K562 (cell line): ENCODE data around the gene SARS1. TPM values are rescaled to one million over a fixed set of nuclear protein-coding genes. Genes with fewer than 3 reads are reported as not detected.
A peak's percentile ranks its signal among the peaks of the same experiment; 100 is the strongest.

ENCODE experiments used
- ATAC-seq: fragments of 200-7000 bp; cut with Tn5 transposase; 3 replicates; pipeline ENCODE4 v1.9.1; 2020; ENCODE audit warnings: moderate library complexity
- BruUV-seq: library from RNA; stranded (reverse); fragments of 400-500 nt; replicated peaks from 2 replicates; lab custom pipeline; 2021; lab: Mats Ljungman, UMichigan
- CTCF ChIA-PET: fragments of 300-600 bp; formaldehyde crosslinking; extraction: SDS; loops from one replicate; lab custom pipeline; 2021; ENCODE audit warnings: low intra/inter-chr PET ratio; lab: Yijun Ruan, JAX
- POLR2A ChIA-PET: fragments of 300-600, 350-650 bp; sonication (Branson Sonifier 250); formaldehyde crosslinking; extraction: SDS; loops from one replicate; lab custom pipeline; 2021; ENCODE audit warnings: antibody characterized with exemption, inconsistent platforms; lab: Yijun Ruan, JAX
- DNase-seq, 4 experiments: peaks; one replicate each; pipeline versions ENCODE4 v3.0.0 to v3.0.0-alpha.2; 2011 to 2018; ENCODE audit warnings: low spot score in 3 of 4, mixed read lengths in 3 of 4; ENCODE audit errors: extremely low read depth in 1 of 4
- FAIRE-seq: peaks from 2 replicates; lab custom pipeline; 2011; peaks lifted over from hg19 to GRCh38; lab: Jason Lieb, UNC
- H2AFZ ChIP-seq: 2 replicates; pipeline ENCODE4 v1.6.0; 2011; ENCODE audit warnings: low read depth, low read length, control low read depth, inconsistent platforms
- H3K27ac ChIP-seq: fragments of 200-600 bp; 3 replicates; pipeline ENCODE4 v1.8.0; 2011; ENCODE audit warnings: low read depth, mild to moderate bottlenecking, control low read depth, inconsistent platforms, low read length, moderate library complexity, mixed read lengths; ENCODE audit errors: extremely low read depth
- H3K27me3 ChIP-seq, 2 experiments: fragments of 300-600 bp in 1 of 2; 2 replicates in 1 of 2; 3 replicates in 1 of 2; pipeline versions ENCODE4 v1.6.0 to v1.8.0; 2011; ENCODE audit warnings: inconsistent platforms in 2 of 2, low read length in 2 of 2, mild to moderate bottlenecking in 1 of 2, mixed read lengths in 1 of 2, moderate library complexity in 1 of 2; ENCODE audit not compliant: control insufficient read depth in 2 of 2, insufficient read depth in 2 of 2
- H3K36me3 ChIP-seq: fragments of 300-600 bp; 3 replicates; pipeline ENCODE4 v1.8.0; 2011; ENCODE audit warnings: mild to moderate bottlenecking, low read length, inconsistent platforms; ENCODE audit not compliant: control insufficient read depth, insufficient read depth
- H3K4me1 ChIP-seq, 2 experiments: fragments of 200-600 bp in 1 of 2; replicated peaks in 1 of 2; 2 replicates in 1 of 2; 3 replicates in 1 of 2; pipeline versions ENCODE4 v1.5.1 to v1.8.0; 2011; ENCODE audit warnings: inconsistent platforms in 2 of 2, low read length in 2 of 2, mild to moderate bottlenecking in 1 of 2, mixed read lengths in 1 of 2, moderate library complexity in 1 of 2; ENCODE audit not compliant: control insufficient read depth in 2 of 2, insufficient read depth in 2 of 2
- H3K4me2 ChIP-seq: 2 replicates; pipeline ENCODE4 v1.6.1; 2011; ENCODE audit warnings: low read length, control low read depth, inconsistent platforms, mixed read lengths; ENCODE audit not compliant: insufficient read depth
- H3K4me3 ChIP-seq: fragments of 200-600 bp; sonication (generic), shearing (Covaris generic); 2 replicates; pipeline ENCODE4 v1.5.1; 2016; ENCODE audit warnings: control low read depth, inconsistent platforms
- H3K79me2 ChIP-seq: fragments of 200-600 bp; 3 replicates; pipeline ENCODE4 v1.8.0; 2011; ENCODE audit warnings: low read length, inconsistent platforms; ENCODE audit not compliant: control insufficient read depth, insufficient read depth
- H3K9ac ChIP-seq, 2 experiments: 2 replicates each; pipeline versions ENCODE4 v1.6.0 to v1.6.1; 2011; ENCODE audit warnings: low read depth in 2 of 2, low read length in 2 of 2, control low read depth in 1 of 2, inconsistent platforms in 1 of 2, mild to moderate bottlenecking in 1 of 2, mixed read lengths in 1 of 2; ENCODE audit not compliant: insufficient read depth in 1 of 2
- H3K9me1 ChIP-seq: one replicate; pipeline ENCODE4 v1.6.0; 2011; ENCODE audit warnings: inconsistent platforms, mild to moderate bottlenecking, low read length, moderate library complexity; ENCODE audit not compliant: control insufficient read depth, insufficient read depth
- H3K9me3 ChIP-seq: replicated peaks from 2 replicates; pipeline ENCODE4 v1.5.1; 2011; ENCODE audit warnings: low read depth, low read length, inconsistent platforms; ENCODE audit not compliant: control insufficient read depth, insufficient read depth
- H4K20me1 ChIP-seq: replicated peaks from 2 replicates; pipeline ENCODE4 v1.6.1; 2011; ENCODE audit warnings: low read length, inconsistent platforms, mixed read lengths; ENCODE audit not compliant: control insufficient read depth, insufficient read depth
- HCFC1 ChIP-seq: IDR thresholded peaks from 2 replicates; pipeline ENCODE4 v1.6.1; 2012; ENCODE audit warnings: low read depth, low read length, improper control_type of control experiment
- HNRNPK ChIP-seq: fragments of 200-400 bp; formaldehyde crosslinking; IDR thresholded peaks from one replicate; pipeline ENCODE4 v1.6.1; 2018; ENCODE audit warnings: mild to moderate bottlenecking, low read depth, low read length; ENCODE audit not compliant: poor library complexity, severe bottlenecking
- L3MBTL2 ChIP-seq: fragments of 450-650 bp; IDR thresholded peaks from 2 replicates; pipeline ENCODE4 v1.6.1; 2016; ENCODE audit warnings: mild to moderate bottlenecking, moderate library complexity
- NFIX ChIP-seq: fragments of 250-450 bp; sonication (Bioruptor Pico); IDR thresholded peaks from 2 replicates; pipeline ENCODE4 v1.4.0; 2020; ENCODE audit warnings: low read depth, mild to moderate bottlenecking, moderate library complexity
- PURB ChIP-seq: sonication (generic); formaldehyde crosslinking; IDR thresholded peaks from 2 replicates; pipeline ENCODE4 v1.9.0; 2021; ENCODE audit warnings: low read depth, mild to moderate bottlenecking, missing genetic modification reagents
- ZNF212 ChIP-seq: fragments of 450-650 bp; formaldehyde crosslinking; IDR thresholded peaks from 2 replicates; pipeline ENCODE4 v1.4.0; 2020; ENCODE audit warnings: mild to moderate bottlenecking
- WGBS: fragments of 100-300 bp; shearing (Covaris generic); methylation state at CpG from one replicate; pipeline ENCODE4 v1.1.6; 2016; ENCODE audit warnings: low coverage, mixed read lengths; ENCODE audit not compliant: insufficient coverage; ENCODE audit errors: missing lambda C conversion rate; 5-methylcytosine and 5-hydroxymethylcytosine counted together
- in situ Hi-C: fragments of 300-500 bp; cut with MboI; formaldehyde crosslinking; loops from 4 replicates; pipeline ENCODE4 v1.15.0; 2018; ENCODE audit warnings: inconsistent platforms, mixed read lengths
- intact Hi-C: fragments of 100-400 bp; cut with micrococcal nuclease; formaldehyde crosslinking; loops from 2 replicates; pipeline ENCODE4 v1.14.2; 2022
- polyA plus RNA-seq, 8 experiments: library from polyadenylated mRNA; depleted of rRNA in 4 of 8; stranded (reverse) in 5 of 8; unstranded in 3 of 8; fragments of >200 nt; fragmentation: Nextera tagmentation in 2 of 8; fragmentation: Illumina TruSeq in 1 of 8; extraction: Ambion mirVana in 2 of 8; extraction: Trizol in 1 of 8; gene quantifications; 2 replicates each; pipeline versions ENCODE4 v1.2.1 to v1.2.3, GENCODE V29; 2011 to 2014; ENCODE audit warnings: inconsistent platforms in 1 of 8, missing spikeins in 1 of 8
- total RNA-seq, 7 experiments: library from RNA; depleted of rRNA in 6 of 7; stranded (reverse); fragments of >200 nt in 6 of 7; fragmentation: Illumina TruSeq in 2 of 7; extraction: Trizol in 2 of 7; gene quantifications; 2 replicates each; pipeline versions ENCODE4 v1.2.1 to v1.2.3, GENCODE V29; 2011 to 2021; ENCODE audit warnings: low replicate concordance in 1 of 7
- TF ChIP-seq, protein P1 (sequence below): sonication (generic); formaldehyde crosslinking; IDR thresholded peaks from 2 replicates; pipeline ENCODE4 v1.8.0; 2023; ENCODE audit warnings: missing genetic modification reagents, mild to moderate bottlenecking, borderline replicate concordance
- TF ChIP-seq, protein P2 (sequence below), 3 experiments: fragments of 200-800 bp in 1 of 3; fragments of 250-450 bp in 1 of 3; fragments of 450-650 bp in 1 of 3; sonication (Bioruptor Pico) in 1 of 3; sonication (Bioruptor generic) in 1 of 3; formaldehyde crosslinking in 1 of 3; IDR thresholded peaks; 2 replicates each; pipeline versions ENCODE4 v1.6.1 to v1.8.0; 2016 to 2022; ENCODE audit warnings: mild to moderate bottlenecking in 2 of 3, missing genetic modification characterization in 2 of 3, missing compliant biosample characterization in 1 of 3, moderate library complexity in 1 of 3

Gene SARS1
- total and polyA plus RNA-seq, 9 of the 15 experiments (the other 6 are each of a cell fraction or from before 2014, with no cell fraction given) = 221 to 623 (median 254) TPM

GRCh38 chr1:109208394-109208793, 5.3 kb upstream of the SARS1 start:
- FAIRE-seq (no peak), ATAC-seq (no peak), DNase-seq (no peak)
- H3K27me3 ChIP-seq = no peaks in the 10 kb centered on the region
- 0 out of 2 replicates have a peak overlapping the region, but pooled peaks have one; percentile 18 for H2AFZ ChIP-seq
- H3K4me1 ChIP-seq = peaks cover 4 to 14% of the 10 kb centered on the region in 2 experiments; a peak in 4 of 5 replicates
- H3K9me3 ChIP-seq = no peaks in the 10 kb centered on the region
- BruUV-seq = no TSS peak
- H3K4me2 ChIP-seq = no peak overlapping the region
- no peaks in the 10 kb centered on the region for H3K9me1 ChIP-seq
- WGBS = 64% methylated on average over 7 of the region's 7 CpGs
- no peaks in the 10 kb centered on the region for H3K36me3 ChIP-seq
- no peak overlapping the region for H3K27ac ChIP-seq
- ChIA-PET CTCF (no interaction called here), POLR2A (interaction anchor here (0.6 to 1.3 kb wide), 5 partner anchors 11 to 45 kb away, joined by 3 to 4 read pairs (median 4); no protein-coding TSS in a partner anchor)
- no peak overlapping the region for H3K9ac ChIP-seq
- intact Hi-C loops (no loop called here), in situ Hi-C loops (no loop called here)
- H4K20me1 ChIP-seq = no peaks in the 10 kb centered on the region
- 0 out of 3 replicates have a peak, but pooled peaks cover under 1% of the 10 kb centered on the region for H3K79me2 ChIP-seq
- no peak overlapping the region for H3K4me3 ChIP-seq
- TF ChIP-seq ZNF212 (CRISPR knock-in tag) (no peak), HNRNPK (no peak), HCFC1 (no peak), NFIX (CRISPR knock-in tag) (no peak), L3MBTL2 (no peak), PURB (CRISPR knock-in tag) (no peak)
- TF ChIP-seq, protein P1, sequence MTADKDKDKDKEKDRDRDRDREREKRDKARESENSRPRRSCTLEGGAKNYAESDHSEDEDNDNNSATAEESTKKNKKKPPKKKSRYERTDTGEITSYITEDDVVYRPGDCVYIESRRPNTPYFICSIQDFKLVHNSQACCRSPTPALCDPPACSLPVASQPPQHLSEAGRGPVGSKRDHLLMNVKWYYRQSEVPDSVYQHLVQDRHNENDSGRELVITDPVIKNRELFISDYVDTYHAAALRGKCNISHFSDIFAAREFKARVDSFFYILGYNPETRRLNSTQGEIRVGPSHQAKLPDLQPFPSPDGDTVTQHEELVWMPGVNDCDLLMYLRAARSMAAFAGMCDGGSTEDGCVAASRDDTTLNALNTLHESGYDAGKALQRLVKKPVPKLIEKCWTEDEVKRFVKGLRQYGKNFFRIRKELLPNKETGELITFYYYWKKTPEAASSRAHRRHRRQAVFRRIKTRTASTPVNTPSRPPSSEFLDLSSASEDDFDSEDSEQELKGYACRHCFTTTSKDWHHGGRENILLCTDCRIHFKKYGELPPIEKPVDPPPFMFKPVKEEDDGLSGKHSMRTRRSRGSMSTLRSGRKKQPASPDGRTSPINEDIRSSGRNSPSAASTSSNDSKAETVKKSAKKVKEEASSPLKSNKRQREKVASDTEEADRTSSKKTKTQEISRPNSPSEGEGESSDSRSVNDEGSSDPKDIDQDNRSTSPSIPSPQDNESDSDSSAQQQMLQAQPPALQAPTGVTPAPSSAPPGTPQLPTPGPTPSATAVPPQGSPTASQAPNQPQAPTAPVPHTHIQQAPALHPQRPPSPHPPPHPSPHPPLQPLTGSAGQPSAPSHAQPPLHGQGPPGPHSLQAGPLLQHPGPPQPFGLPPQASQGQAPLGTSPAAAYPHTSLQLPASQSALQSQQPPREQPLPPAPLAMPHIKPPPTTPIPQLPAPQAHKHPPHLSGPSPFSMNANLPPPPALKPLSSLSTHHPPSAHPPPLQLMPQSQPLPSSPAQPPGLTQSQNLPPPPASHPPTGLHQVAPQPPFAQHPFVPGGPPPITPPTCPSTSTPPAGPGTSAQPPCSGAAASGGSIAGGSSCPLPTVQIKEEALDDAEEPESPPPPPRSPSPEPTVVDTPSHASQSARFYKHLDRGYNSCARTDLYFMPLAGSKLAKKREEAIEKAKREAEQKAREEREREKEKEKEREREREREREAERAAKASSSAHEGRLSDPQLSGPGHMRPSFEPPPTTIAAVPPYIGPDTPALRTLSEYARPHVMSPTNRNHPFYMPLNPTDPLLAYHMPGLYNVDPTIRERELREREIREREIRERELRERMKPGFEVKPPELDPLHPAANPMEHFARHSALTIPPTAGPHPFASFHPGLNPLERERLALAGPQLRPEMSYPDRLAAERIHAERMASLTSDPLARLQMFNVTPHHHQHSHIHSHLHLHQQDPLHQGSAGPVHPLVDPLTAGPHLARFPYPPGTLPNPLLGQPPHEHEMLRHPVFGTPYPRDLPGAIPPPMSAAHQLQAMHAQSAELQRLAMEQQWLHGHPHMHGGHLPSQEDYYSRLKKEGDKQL (CRISPR knock-in tag) = no peak
- TF ChIP-seq, protein P2, sequence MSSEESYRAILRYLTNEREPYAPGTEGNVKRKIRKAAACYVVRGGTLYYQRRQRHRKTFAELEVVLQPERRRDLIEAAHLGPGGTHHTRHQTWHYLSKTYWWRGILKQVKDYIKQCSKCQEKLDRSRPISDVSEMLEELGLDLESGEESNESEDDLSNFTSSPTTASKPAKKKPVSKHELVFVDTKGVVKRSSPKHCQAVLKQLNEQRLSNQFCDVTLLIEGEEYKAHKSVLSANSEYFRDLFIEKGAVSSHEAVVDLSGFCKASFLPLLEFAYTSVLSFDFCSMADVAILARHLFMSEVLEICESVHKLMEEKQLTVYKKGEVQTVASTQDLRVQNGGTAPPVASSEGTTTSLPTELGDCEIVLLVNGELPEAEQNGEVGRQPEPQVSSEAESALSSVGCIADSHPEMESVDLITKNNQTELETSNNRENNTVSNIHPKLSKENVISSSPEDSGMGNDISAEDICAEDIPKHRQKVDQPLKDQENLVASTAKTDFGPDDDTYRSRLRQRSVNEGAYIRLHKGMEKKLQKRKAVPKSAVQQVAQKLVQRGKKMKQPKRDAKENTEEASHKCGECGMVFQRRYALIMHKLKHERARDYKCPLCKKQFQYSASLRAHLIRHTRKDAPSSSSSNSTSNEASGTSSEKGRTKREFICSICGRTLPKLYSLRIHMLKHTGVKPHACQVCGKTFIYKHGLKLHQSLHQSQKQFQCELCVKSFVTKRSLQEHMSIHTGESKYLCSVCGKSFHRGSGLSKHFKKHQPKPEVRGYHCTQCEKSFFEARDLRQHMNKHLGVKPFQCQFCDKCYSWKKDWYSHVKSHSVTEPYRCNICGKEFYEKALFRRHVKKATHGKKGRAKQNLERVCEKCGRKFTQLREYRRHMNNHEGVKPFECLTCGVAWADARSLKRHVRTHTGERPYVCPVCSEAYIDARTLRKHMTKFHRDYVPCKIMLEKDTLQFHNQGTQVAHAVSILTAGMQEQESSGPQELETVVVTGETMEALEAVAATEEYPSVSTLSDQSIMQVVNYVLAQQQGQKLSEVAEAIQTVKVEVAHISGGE (CRISPR knock-in tag; IDR thresholded peaks at IDR 0.05) = no peak
